Peyer's patch (tissue), 4 donors: ENCODE measurements around the gene KAT2B.

Source experiments
- CTCF ChIP-seq, 6 experiments: fragments of 450-650 bp in 4 of 6; fragments of 200-600 bp in 2 of 6; sonication (generic) in 1 of 6; IDR thresholded peaks; one replicate each; pipeline ENCODE4 v1.5.1; 2017 to 2019; ENCODE audit warnings: antibody characterized with exemption in 6 of 6, mild to moderate bottlenecking in 3 of 6, moderate library complexity in 1 of 6
- POLR2A ChIP-seq, 2 donors: fragments of 450-650 bp; IDR thresholded peaks; one replicate each; pipeline ENCODE4 v1.5.1; 2017; ENCODE audit warnings: antibody characterized with exemption in 2 of 2, mild to moderate bottlenecking in 2 of 2, moderate library complexity in 2 of 2

GRCh38 chr3:20185331-20185678 lies 145.1 kb downstream of the KAT2B start:
- no peak for TF ChIP-seq CTCF (IDR thresholded peaks at IDR 0.05)
- no peak for TF ChIP-seq POLR2A (IDR thresholded peaks at IDR 0.05)
